HG03139 (cell line): Measurements from ENCODE around the gene ANKRD52.
A peak's percentile ranks its signal among the peaks of the same experiment; 100 is the strongest.
"Not testable (repeated sequence)": the region's sequence is repeated elsewhere in the genome, so short reads cannot be mapped to it uniquely, and the experiment has no call there.

Experiments
- ATAC-seq: cut with Tn5 transposase; IDR thresholded peaks from one replicate; pipeline ENCODE4 v1.9.1; 2021; ENCODE audit not compliant: unreplicated experiment

Gene ANKRD52

GRCh38 chr12:56274299-56274698 is 16.1 kb upstream of the ANKRD52 start:
- no peak for ATAC-seq

DNA sequence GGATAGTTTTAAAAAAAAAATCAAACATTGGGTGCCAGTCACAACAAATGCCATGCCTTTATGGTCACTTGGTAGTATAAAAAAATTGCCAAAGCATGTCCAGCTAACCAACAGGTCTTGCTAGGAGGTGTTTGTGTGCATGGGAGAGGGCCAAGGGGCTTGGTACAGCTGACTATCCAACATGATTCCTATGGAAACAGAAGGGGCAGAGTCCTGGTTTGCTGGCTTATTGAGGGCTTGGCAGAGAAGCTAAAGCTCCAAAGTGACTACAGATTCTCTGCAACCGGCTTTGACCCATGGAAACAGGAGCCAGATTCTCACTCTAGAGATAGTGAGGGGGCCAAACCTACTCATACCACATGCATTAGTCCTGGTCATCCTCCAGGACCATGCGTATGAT is 14.3 kb upstream of the ANKRD52 start:
- not testable (repeated sequence) for ATAC-seq

DNA sequence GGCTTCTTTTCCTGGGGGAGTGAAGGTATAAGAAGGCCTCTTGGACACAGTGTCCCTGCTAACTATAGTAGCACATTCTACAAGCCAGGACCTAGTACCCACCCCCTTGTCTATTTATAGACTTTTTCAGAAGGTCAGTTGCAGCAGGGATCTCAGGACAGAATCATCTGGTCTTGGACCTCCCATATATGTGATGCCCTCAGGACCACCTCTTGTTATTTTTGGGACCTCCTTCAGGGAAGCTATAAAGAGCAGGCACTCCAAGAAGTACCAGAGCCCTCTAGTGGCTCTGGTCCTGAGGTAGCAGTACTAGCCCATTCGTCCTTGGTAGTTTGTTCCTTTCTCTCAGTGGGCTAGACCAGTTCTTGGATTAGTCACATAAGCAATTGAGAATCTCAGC is 12.8 kb upstream of the ANKRD52 start:
- no peak for ATAC-seq

GRCh38 chr12:56267443-56268071 is 9.4 kb upstream of the ANKRD52 start:
- peak; percentile 13 for ATAC-seq

GRCh38 chr12:56266693-56267442 is 8.7 kb upstream of the ANKRD52 start, which contains the start of gene COQ10A:
Gene COQ10A, plus strand, starts transcription at chr12:56266942. Its CDS starts 177 bp downstream, at chr12:56267119.
- peak; percentile 84 for ATAC-seq

DNA sequence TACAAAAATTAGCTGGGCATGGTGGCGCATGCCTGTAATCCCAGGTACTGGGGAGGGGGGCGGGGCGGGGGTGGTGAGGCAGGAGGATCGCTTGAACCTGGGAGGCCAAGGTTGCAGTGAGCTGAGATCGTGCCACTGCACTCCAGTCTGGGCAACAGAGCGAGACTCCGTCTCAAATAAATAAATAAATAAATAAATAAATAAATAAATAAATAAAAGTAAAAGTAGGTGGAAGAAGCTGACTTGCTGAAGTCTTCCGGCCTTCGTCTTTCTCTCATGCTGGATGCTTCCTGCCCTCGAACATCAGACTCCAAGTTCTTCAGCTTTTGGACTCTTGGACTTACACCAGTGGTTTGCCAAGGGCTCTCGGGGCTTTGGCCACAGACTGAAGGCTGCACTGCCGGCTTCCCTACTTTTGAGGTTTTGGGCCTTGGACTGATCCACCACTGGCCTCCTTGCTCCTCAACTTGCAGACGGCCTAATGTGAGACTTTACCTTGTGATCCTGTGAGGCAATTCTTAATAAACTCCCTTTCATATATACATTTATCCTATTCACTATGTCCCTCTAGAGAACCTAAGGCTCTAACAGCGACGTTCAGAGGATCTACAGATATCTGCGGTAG is 8.0 kb upstream of the ANKRD52 start:
- not testable (repeated sequence) for ATAC-seq

DNA sequence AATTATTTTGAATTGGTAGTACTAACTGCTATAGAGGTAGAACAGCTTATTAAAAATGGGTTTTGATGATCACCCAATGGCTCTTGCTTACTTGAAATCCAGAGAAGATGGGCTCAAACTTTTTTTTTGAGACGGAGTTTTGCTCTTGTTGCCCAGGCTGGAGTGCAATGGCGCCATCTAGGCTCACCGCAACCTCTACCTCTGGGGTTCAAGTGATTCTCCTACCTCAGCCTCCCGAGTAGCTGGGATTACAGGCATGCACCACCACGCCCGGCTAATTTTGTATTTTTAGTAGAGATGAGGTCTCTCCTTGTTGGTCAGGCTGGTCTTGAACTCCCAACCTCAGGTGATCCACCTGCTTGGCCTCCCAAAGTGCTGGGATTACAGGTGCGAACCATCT is 4.8 kb upstream of the ANKRD52 start:
- ATAC-seq = not testable (repeated sequence)

GRCh38 chr12:56261503-56262232 is 3.5 kb upstream of the ANKRD52 start:
- ATAC-seq = no peak

- no peak for ATAC-seq
Observed at GRCh38 chr12:56260921-56261320, 2.7 kb upstream of the ANKRD52 start.

- no peak for ATAC-seq
Observed at GRCh38 chr12:56260380-56260779, 2.2 kb upstream of the ANKRD52 start.

GRCh38 chr12:56258820-56259183 is 618 bp upstream of the ANKRD52 start:
- no peak for ATAC-seq

DNA sequence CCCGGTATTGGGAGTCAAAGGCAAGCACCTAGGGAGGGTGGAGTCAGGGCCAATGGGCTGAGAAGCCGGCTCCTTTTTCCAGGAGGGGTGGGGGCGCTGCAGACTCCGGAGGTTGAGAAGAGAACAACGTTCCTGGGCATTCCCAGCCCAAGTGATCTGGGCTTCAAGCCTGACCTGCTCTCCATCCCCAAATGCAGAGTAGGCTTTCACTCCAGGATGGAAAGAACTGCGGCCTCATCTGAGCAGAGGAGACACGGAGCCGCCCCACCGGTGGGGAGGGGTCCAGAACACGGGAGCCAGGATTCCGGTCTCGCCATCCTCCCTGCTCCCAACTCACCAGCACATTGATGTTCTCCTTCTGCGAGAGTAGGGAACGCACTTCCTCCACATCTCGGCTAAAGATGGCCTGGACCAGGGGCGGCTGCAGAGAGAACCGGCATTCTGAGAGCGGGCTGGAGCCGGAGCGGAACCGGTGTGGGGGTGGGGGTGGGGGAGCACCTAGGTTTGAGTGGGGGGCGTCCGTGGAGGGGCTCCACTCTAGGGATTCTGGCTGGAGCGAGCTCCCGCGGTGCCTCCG is 605 bp downstream of the ANKRD52 start:
- no peak for ATAC-seq

GRCh38 chr12:56257071-56257470 is 1.1 kb downstream of the ANKRD52 start:
- ATAC-seq = no peak

DNA sequence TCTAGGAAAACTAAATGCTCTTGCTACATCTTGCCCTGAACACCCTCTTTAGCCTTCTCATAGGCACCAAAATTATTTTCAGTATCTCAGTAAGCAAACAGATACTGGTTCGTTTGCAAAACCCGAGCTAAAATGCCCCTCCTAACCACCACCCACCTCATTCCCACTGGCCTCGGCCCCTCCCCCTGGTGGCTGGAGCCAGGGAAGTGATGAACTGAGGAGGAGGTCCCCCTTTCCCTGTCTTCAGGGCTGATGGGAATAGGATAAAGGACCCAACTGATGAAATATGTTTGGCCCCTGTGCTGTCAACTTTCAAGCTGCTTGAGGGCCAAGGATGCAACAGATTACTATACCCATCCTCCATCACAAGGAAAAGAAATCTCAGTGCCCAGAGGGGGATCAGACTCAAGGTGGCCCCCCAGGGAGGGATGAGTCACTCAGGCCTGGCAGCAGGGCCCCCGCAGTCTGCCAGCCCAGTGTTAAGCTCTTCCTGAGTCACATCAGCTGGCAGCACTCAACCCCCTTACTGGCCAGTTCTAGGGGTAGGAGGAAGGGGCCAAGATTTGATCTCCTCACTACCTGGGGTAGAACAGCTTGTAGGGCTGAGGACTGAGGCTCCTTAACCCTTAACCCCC is 1.7 kb downstream of the ANKRD52 start:
- no peak for ATAC-seq

- ATAC-seq = no peak
Observed at GRCh38 chr12:56255671-56256070, 2.5 kb downstream of the ANKRD52 start.

DNA sequence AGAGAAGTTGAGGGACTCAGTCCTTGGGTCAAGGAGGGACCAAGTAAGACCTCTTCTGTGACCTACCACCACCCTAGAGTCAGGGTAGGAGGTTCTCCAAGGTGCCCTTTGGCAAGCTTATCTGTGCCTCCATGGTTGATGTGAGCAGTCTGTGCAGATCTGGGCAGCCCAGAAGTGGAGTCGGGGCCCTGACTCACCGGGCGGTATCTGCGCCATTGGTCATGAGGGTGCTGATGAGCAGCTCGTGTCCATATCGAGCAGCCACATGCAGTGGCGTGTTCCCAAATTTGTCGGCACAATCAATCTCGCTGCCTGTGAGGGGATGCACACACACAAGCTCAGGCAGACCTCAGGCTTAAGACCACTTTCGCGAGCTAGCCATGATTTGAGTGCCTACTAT is 5.1 kb downstream of the ANKRD52 start:
- no peak for ATAC-seq

- ATAC-seq = no peak
Observed at GRCh38 chr12:56252649-56253048, 5.5 kb downstream of the ANKRD52 start.

GRCh38 chr12:56248711-56249110 is 9.5 kb downstream of the ANKRD52 start:
- no peak for ATAC-seq

DNA sequence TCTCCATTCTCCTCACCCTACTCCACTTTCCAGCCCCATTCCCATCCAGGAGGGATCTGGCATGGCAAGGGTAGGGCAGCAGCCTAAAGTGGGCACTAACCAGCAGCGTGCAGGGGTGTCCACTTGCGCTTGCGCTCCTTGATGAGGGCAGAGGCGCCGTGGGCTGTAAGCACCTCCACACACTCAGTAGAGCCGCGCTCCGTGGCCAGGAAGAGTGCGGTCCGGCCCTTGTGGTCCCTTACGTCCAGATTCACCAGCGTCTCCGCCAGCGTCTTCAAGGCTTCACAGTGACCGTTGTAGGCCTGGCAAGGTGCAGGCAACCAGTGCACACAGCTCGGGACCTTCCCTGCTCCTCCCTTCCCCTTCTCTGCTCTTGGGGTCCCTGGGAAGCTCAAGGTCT is 10.3 kb downstream of the ANKRD52 start:
- no peak for ATAC-seq

DNA sequence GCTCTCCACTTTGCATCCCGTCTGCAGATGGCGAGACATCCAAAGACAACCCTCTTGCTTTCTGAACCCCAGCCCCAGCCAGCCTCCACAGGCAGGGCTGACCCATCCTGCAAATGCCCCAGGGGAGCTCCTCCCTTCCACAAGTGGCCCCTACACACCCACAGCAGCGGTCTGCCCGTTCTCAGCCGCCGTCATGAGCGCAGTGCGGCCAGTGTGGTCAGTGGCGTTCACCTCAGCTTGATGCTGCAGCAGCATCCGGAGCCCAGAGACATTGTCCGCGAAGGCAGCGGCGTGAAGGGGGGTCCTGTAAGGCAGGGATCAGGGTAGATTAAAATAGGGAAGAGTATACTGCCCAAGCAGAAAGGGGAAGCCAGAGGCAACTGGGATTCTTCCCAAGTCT is 13.7 kb downstream of the ANKRD52 start:
- ATAC-seq = no peak

GRCh38 chr12:56243731-56244181 is 14.4 kb downstream of the ANKRD52 start:
- no peak for ATAC-seq
